Breast epithelium (tissue), 4 donors: Measurements from ENCODE around the gene SP140. TPM values are rescaled to one million over a fixed set of nuclear protein-coding genes. Genes with fewer than 3 reads are reported as not detected.

Source experiments
- DNase-seq, 2 donors: peaks; one replicate each; pipeline ENCODE4 v3.0.0-alpha.2; 2019; ENCODE audit warnings: low spot score in 2 of 2
- H3K27ac ChIP-seq, 2 donors: fragments of 200-600 bp; sonication (generic) in 1 of 2; one replicate each; pipeline ENCODE4 v1.5.1; 2016 to 2019; ENCODE audit warnings: mild to moderate bottlenecking in 1 of 2
- H3K27me3 ChIP-seq, 2 donors: fragments of 200-600 bp; sonication (generic) in 1 of 2; one replicate each; pipeline versions ENCODE4 v1.5.1 to v1.6.0; 2017 to 2019; ENCODE audit warnings: control low read depth in 1 of 2, mild to moderate bottlenecking in 1 of 2
- H3K36me3 ChIP-seq: fragments of 200-600 bp; one replicate; pipeline ENCODE4 v1.5.1; 2019
- H3K4me1 ChIP-seq, 2 donors: fragments of 200-600 bp; sonication (generic); one replicate each; pipeline ENCODE4 v1.5.1; 2016 to 2019; ENCODE audit warnings: control low read depth in 1 of 2
- H3K4me3 ChIP-seq, 3 donors: fragments of 200-600 bp; sonication (generic); 1 replicate in 2 of 3; 2 replicates in 1 of 3; pipeline ENCODE4 v1.5.1; 2016 to 2019; ENCODE audit warnings: mild to moderate bottlenecking in 3 of 3, moderate library complexity in 2 of 3
- H3K9me3 ChIP-seq, 2 donors: fragments of 200-600 bp; sonication (generic) in 1 of 2; one replicate each; pipeline ENCODE4 v1.5.1; 2016 to 2019; ENCODE audit warnings: control low read depth in 1 of 2
- POLR2A ChIP-seq: fragments of 450-650 bp; IDR thresholded peaks from one replicate; pipeline ENCODE4 v1.6.1; 2016; ENCODE audit warnings: antibody characterized with exemption, mild to moderate bottlenecking, moderate library complexity
- POLR2AphosphoS5 ChIP-seq, 3 donors: sonication (generic); formaldehyde crosslinking; IDR thresholded peaks; one replicate each; pipeline ENCODE4 v1.6.1; 2017; ENCODE audit warnings: antibody characterized with exemption in 3 of 3
- intact Hi-C: fragments of 100-400 bp; cut with DNase I; formaldehyde crosslinking; loops from one replicate; pipeline ENCODE4 v1.15.1; 2023; ENCODE audit warnings: low total_unique reads
- total RNA-seq, 3 donors: library from RNA; depleted of rRNA; stranded (reverse); fragments of >200 nt; gene quantifications; one replicate each; pipeline ENCODE4 v1.1.0, GENCODE V29; 2016
- TF ChIP-seq, protein P1 (sequence below), 3 donors: fragments of 450-650 bp; IDR thresholded peaks; one replicate each; pipeline ENCODE4 v1.5.1; 2016 to 2017; ENCODE audit warnings: antibody characterized with exemption in 3 of 3, mild to moderate bottlenecking in 3 of 3, moderate library complexity in 3 of 3

SP140 gene
- total RNA-seq, 3 donors from 2014 or later: 1.1 to 7.9 (median 2.6) TPM

DNA sequence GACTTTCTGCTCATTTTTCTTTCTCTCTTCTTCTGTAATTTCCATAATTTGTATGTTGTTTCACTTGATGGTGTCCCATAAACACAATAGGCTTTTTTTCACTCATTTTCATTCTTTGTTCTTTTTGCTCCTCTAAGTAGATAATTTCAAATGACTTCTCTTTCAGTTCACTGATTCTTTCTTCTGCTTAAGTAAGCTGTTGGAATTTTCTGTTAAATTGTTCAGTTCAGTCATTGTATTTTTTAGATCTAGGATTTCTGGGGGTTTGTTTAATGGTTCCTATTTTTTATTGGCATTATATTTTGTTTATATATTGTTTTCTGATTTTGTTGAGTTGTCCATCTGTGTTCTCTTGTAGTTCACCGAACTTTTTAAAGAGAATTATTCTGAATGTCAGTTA is 120.9 kb downstream of the SP140 start:
- Histone ChIP-seq H3K4me1 (no peaks in the 10 kb centered on the region), H3K9me3 (peaks cover 0 to 6% of the 10 kb centered on the region in 2 donors), H3K27ac (no peak overlapping the region), H3K4me3 (no peak overlapping the region), H3K27me3 (no peaks in the 10 kb centered on the region), H3K36me3 (no peaks in the 10 kb centered on the region)
- intact Hi-C loops: no loop called here
- TF ChIP-seq, protein P1, sequence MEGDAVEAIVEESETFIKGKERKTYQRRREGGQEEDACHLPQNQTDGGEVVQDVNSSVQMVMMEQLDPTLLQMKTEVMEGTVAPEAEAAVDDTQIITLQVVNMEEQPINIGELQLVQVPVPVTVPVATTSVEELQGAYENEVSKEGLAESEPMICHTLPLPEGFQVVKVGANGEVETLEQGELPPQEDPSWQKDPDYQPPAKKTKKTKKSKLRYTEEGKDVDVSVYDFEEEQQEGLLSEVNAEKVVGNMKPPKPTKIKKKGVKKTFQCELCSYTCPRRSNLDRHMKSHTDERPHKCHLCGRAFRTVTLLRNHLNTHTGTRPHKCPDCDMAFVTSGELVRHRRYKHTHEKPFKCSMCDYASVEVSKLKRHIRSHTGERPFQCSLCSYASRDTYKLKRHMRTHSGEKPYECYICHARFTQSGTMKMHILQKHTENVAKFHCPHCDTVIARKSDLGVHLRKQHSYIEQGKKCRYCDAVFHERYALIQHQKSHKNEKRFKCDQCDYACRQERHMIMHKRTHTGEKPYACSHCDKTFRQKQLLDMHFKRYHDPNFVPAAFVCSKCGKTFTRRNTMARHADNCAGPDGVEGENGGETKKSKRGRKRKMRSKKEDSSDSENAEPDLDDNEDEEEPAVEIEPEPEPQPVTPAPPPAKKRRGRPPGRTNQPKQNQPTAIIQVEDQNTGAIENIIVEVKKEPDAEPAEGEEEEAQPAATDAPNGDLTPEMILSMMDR (IDR thresholded peaks at IDR 0.05): no peak
- no peak for TF ChIP-seq POLR2AphosphoS5 (IDR thresholded peaks at IDR 0.05)
- no peak for TF ChIP-seq POLR2A
- no peak for DNase-seq

- Histone ChIP-seq H3K9me3 (peaks cover 0 to 6% of the 10 kb centered on the region in 2 donors), H3K4me3 (no peak overlapping the region), H3K27me3 (no peaks in the 10 kb centered on the region), H3K4me1 (no peaks in the 10 kb centered on the region), H3K36me3 (no peaks in the 10 kb centered on the region), H3K27ac (no peak overlapping the region)
- intact Hi-C loops: no loop called here
- no peak for DNase-seq
- TF ChIP-seq POLR2A (no peak), POLR2AphosphoS5 (IDR thresholded peaks at IDR 0.05) (no peak)
- TF ChIP-seq, protein P1 (IDR thresholded peaks at IDR 0.05): no peak
These were observed 121.5 kb downstream of the SP140 start for GRCh38 chr2:230346921-230347533.

- DNase-seq: no peak
- no peaks in the 10 kb centered on the region for H3K4me1 ChIP-seq
- H3K27ac ChIP-seq: no peak overlapping the region
- peaks cover 0 to 6% of the 10 kb centered on the region in 2 donors for H3K9me3 ChIP-seq
- H3K4me3 ChIP-seq: no peak overlapping the region
- no peaks in the 10 kb centered on the region for H3K36me3 ChIP-seq
- intact Hi-C loops: no loop called here
- H3K27me3 ChIP-seq: no peaks in the 10 kb centered on the region
- TF ChIP-seq POLR2A (no peak), POLR2AphosphoS5 (IDR thresholded peaks at IDR 0.05) (no peak)
- TF ChIP-seq, protein P1 (IDR thresholded peaks at IDR 0.05): no peak
These were observed 122.2 kb downstream of the SP140 start for GRCh38 chr2:230347659-230348305.

GRCh38 chr2:230348787-230349186 is 123.3 kb downstream of the SP140 start:
- H3K27ac ChIP-seq: no peak overlapping the region
- no peaks in the 10 kb centered on the region for H3K36me3 ChIP-seq
- TF ChIP-seq POLR2AphosphoS5 (IDR thresholded peaks at IDR 0.05) (no peak), POLR2A (no peak)
- TF ChIP-seq, protein P1 (IDR thresholded peaks at IDR 0.05): no peak
- DNase-seq: no peak
- H3K4me3 ChIP-seq: no peak overlapping the region
- H3K27me3 ChIP-seq: no peaks in the 10 kb centered on the region
- no peaks in the 10 kb centered on the region for H3K4me1 ChIP-seq
- intact Hi-C loops: no loop called here
- H3K9me3 ChIP-seq: peaks cover 0 to 6% of the 10 kb centered on the region in 2 donors

GRCh38 chr2:230356084-230356483 is 130.5 kb downstream of the SP140 start:
- DNase-seq: no peak
- H3K9me3 ChIP-seq: no peaks in the 10 kb centered on the region
- no peaks in the 10 kb centered on the region for H3K36me3 ChIP-seq
- no peaks in the 10 kb centered on the region for H3K27me3 ChIP-seq
- no peak overlapping the region for H3K27ac ChIP-seq
- intact Hi-C loops: no loop called here
- no peak overlapping the region for H3K4me3 ChIP-seq
- TF ChIP-seq POLR2A: no peak
- no peak for TF ChIP-seq POLR2AphosphoS5 (IDR thresholded peaks at IDR 0.05)
- TF ChIP-seq, protein P1 (IDR thresholded peaks at IDR 0.05): no peak
- H3K4me1 ChIP-seq: no peaks in the 10 kb centered on the region
